Measurements from ENCODE around the gene ANAPC7.
"Not testable (repeated sequence)": the region's sequence is repeated elsewhere in the genome, so short reads cannot be mapped to it uniquely, and the experiment has no call there.

Gene ANAPC7

DNA sequence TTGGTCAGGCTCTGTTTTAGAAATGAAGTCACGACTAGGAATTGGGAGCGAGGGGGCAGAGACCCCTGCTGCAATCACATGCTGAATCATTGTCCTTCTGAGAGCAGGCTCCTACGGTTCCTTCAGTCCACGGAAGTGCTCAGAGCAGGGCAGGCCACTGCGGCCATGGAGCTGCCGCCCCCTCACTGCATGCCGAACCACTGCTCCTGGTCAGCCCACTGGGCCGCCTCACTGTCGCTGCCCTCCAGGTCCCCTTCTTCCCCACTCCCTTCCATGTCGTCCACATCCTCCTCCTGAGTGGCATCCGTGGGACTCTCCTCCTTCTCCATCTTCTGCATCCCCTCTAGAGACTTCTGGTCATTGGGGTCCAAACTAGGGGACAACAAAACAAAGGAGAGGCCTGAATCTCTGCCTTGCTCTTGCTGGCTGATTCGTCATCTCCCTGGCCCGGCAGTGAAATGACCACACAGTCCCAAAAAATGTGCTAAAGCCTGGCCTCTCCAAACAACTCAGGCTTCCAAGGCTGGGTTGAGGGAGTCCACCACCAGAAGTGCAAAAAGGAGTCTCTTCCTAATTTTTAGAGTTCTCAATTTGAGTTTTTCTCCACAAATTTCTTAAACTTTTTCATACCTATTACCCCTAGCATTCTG is 29.4 kb downstream of the ANAPC7 start:
- no peak for DNase-seq

DNA sequence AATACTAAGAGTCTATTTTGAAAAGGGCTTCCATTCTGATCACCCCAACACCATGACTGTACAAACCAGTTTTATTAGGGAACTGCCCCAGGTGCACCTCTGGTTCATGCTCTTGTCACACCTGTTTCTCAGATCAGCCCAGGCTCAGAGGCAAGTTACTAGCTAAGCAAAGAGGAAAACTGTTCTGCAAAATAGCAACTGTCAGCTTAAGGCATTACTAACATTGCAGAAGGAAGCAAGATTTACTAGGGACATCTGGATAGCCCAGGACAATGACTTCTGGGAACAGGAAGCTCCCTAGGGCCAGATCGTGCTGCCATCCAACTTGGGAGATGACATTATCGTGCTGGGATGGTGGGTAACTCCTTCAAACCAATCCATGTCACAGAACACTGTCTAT is 30.1 kb downstream of the ANAPC7 start:
- no peak for DNase-seq

- DNase-seq = no peak
Observed at GRCh38 chr12:110373025-110373424, 30.5 kb downstream of the ANAPC7 start.

DNA sequence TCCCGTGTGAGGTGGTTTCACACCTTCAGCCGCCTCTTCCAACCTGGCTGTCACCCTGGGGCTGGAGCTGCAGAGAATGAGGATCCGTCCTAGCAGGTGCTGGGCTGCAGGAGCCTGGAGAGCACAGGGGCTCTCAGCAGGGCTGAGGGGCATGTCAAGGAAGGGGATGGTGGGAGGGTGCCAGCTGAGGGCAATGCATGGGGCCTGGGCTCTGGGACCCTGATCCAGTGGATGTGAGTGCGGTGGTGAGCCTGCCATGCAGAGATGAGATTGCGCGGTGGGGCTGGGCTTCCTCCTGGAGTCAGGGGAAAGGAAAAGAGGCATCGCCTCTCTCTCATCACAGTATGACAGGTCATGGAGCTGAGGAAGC is 31.5 kb downstream of the ANAPC7 start:
- DNase-seq = no peak

- DNase-seq = no peak
Observed at GRCh38 chr12:110371408-110372055, 32.0 kb downstream of the ANAPC7 start.

- DNase-seq = no peak
Observed at GRCh38 chr12:110370732-110371231, 32.7 kb downstream of the ANAPC7 start.

DNA sequence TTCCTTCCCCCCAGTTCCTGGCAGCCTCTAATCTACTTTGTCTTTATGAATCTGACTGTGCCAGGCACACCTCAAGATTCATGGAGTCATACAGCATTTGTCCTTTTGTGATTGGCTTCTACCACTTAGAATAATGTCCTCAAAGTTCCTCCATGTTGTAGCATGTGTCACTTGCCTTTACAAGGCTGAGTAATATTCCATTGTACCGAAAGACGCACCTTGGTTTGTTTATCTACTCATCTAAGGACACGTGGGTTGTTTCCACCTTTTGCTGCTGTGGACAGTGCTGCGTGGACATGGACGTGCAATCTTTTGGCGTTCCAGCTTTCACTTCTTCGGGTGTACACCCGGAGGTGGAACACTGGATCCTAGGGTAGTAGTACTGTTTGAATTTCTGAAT is 33.5 kb downstream of the ANAPC7 start:
- no peak for DNase-seq

DNA sequence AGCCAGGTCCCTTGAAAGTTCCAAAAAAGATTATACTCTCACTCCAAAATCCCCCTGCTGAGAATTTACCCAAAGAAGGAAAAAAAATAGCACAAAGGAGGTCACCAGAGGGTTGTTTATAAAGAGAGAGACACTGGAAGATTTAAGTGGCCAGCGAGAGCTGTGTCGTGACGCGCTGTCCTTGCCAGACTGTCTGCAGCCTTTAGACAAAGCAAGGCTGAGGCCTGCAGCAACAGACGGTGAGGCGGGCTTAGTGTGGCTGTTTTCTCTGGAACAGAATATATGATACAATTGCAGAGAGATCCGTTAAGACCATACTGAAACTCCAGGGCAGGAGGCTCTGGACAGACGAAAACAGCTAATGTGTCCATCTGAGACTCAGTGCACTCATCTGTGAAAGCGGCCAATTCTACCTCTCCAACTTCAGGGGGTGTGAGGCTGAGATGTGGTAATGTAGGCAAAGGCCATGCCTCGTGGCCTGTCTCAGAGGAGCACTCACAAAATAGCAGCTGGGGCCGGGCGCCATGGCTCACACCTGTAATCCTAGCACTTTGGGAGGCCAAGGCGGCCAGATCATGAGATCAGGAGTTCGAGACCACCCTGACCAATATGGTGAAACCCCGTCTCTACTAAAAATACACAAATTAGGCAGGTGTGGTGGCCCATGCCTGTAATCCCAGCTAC is 36.2 kb downstream of the ANAPC7 start:
- no peak for DNase-seq

GRCh38 chr12:110366321-110367142 is 37.0 kb downstream of the ANAPC7 start:
- DNase-seq = no peak

DNA sequence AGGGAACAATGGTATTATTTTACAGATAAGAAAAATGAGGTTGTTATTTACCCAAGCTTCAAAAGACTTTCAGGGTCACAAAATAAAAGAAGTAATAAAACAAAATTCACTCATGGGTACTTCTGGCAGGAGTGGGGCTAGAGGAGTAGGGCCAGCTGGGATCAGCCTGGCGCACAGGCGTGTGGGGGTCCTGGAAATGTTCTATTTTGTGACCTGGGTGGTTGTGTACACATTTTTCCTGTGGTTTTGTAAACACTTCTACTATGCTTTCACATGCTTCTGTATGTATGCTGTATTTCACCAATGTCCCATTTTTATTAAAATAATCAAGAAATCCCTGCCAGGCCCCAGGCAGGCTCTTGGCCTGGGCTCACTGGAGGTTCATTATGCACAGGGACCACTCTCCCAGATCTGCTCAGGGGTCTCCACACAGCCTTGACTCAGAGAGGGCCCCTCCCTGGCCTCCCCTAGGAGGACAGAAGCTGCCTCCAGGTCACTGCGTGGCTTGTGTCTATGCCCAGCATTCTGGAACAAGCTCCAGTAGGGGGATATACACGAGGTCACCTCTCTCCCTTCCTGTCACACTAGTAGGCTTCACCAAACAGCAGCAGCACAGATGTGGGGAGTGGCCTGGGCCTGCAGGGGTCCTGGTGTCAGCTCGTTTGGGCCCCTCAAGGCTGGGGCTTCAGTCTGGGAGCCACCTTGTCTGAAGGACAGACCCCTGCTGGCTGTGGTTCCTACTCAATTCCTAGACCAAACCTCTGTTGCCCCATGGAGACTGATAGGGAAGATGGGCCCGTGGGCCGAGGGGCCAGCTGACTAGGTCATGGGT is 37.8 kb downstream of the ANAPC7 start:
- no peak for DNase-seq

- no peak for DNase-seq
Observed at GRCh38 chr12:110361216-110361615, 42.3 kb downstream of the ANAPC7 start.

DNA sequence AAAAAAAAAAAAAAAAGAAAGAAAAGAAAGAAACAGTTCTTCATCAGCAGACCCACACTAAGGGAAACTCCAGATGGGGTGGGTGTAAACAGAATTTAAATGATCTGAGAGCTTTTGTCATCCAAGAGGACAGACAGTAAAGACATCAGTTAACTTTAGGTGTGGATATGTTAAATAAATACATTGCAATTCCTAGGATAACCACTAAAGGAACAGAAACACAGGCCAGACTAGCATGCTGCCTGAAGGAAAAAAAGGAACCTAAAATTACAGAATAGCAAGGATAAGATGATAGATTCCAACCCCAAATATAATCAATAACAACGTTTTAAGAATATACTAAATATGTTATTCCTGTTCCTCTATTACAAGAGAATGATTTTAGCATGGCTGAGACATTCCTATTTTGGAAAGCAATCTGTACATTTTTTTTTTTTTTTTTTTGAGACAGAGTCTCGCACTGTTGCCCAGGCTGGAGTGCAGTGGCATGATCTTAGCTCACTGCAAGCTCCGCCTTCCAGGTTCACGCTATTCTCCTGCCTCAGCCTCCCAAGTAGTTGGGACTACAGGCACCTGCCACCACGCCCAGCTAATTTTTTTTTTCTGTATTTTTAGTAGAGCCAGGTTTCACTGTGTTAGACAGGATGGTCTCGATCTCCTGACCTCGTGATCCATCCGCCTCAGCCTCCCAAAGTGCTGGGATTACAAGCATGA is 45.0 kb downstream of the ANAPC7 start:
- not testable (repeated sequence) for DNase-seq

DNA sequence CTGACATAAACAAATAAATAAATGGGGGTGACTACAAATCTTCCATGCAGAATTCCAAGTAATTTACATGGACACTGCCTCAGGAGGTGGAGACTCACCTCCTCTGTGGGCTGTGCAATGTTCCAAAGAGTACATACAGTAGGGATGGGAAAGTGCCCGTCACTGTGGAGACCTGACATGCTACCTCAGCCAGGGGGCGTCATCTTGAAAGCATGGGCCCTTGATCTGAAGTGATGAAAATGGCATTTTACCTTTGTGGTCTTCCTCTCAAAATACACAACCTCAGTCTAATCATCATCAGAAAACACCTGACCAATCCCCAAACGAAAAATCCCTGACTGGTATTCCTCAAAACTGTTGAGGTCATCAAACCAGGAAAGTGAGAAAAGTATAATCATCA is 48.4 kb downstream of the ANAPC7 start:
- DNase-seq = no peak

GRCh38 chr12:110354172-110354780 is 49.2 kb downstream of the ANAPC7 start:
- no peak for DNase-seq

- DNase-seq = no peak
Observed at GRCh38 chr12:110353211-110353965, 50.1 kb downstream of the ANAPC7 start.

DNA sequence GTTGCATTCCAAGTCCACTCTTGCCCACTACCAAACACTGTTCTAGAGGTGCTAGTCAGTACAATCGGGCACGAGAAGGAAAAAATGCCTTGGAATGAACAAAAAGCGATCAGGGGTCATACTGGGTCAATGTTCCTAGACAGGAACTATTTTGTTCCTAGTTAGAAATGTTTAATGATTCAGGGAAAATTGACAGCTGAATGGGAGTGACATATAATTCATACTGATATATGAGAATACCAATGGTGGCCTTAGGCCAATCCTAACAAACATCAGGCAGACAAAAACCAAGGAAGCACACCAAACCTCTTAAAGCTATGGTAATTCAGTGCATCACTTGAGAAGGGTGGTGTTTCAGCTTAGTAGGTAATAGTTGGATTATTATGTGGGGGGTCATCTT is 51.1 kb downstream of the ANAPC7 start:
- no peak for DNase-seq

DNA sequence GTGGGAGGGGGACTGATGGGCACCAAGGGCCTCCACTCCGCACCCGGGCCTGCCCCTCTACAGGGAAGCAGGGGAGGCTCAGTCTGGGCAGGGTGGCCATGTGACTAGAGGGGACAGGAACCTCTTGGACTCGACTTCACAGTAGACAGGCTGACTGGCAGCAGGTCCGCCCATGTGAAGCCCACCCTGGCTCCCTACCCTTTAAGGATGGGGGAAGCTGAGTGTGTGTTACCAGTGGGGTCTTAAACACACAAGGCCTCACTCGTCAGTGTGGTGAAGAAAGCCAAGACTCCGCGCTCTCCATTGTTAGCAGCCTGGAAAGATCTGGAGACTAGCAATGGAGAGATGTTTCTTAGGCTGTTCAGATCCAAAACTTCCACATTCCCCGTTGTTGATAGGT is 52.4 kb downstream of the ANAPC7 start:
- no peak for DNase-seq

DNA sequence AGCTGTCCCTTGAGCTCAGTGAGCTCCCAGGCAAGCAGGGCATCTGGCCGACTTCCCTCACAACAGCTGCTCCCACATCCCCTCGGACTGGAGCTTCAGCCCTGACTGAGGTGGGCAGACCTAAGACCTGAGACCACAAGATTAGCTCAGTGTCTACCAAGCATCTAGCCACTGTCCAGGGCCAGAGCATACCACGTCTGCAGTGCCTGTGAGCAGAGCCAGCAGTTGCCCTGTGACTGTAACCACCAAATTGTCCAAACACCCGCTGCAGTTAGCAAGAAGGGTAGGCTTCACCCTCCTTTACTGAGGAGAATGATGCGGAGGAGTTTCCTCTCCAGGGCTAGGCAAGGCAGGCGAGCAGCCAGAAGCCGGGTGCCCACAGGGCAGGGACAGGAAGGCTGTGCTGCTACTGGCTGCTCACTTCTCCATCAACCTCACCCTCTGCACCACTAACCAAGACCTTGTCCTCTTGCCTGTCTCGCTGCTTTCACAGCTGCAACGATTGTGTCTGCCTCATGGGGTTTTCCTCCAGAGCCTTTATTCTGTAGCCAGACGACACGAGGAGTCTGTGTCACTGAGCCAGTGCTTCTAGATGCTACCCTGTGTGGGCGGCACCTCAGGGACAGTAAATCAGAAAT is 53.9 kb downstream of the ANAPC7 start:
- no peak for DNase-seq

GRCh38 chr12:110349096-110349495 is 54.4 kb downstream of the ANAPC7 start:
- DNase-seq = no peak
